ENCODE measurements around the gene TMX2.

The TMX2 gene

DNA sequence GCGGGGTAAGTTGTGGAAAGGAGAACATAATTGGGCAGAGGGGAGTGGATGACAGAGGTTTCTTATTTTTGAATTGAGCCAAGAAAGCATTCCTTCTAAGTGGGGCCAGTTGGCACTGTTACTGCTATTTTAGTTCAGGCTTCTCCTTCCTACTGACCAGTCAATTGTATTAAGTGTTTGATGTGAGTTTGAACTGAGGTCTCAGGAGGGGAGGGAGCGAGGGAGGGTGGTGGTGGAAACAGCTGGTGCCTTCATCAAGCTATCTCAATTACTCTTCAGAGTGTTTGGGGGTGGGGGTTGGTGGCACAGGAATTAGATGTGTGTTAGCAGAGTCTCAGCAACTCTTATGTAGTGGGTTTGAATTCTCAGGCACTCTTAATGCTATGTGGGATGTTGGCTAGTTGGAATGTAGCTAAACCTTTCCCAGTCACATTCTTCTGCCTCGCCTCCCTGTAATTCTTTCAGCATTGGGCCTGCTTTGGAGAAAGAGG lies 63.7 kb downstream of the TMX2 start:
- H2AFZ ChIP-seq (ENCODE audit: low read depth, low read length): no peak overlapping the region
- WGBS: 67% methylated on average over 2 of the region's 3 CpGs
- no peaks in the 10 kb centered on the region for H3K27me3 ChIP-seq (ENCODE audit: control insufficient read depth in 1 of 2, insufficient read depth in 1 of 2, low read length in 2 of 2)
- no peak overlapping the region for H3K14ac ChIP-seq (ENCODE audit: low read length in 2 of 2)
- H4K8ac ChIP-seq (ENCODE audit: low read length): no peak overlapping the region
- H2BK5ac ChIP-seq (ENCODE audit: low read depth, low read length, poor library complexity, severe bottlenecking): no peak overlapping the region
- peaks cover 10% of the 10 kb centered on the region for H3K4me1 ChIP-seq (ENCODE audit: control insufficient read depth, insufficient read depth, low read depth, low read length)
- H3K27ac ChIP-seq (ENCODE audit: low read length, poor library complexity, severe bottlenecking): peak overlapping the region; percentile 28
- H3K36me3 ChIP-seq (ENCODE audit: control insufficient read depth in 1 of 2, insufficient read depth in 2 of 2, low read depth in 1 of 2, low read length in 2 of 2): no peaks in the 10 kb centered on the region
- no peak overlapping the region for H2BK15ac ChIP-seq (ENCODE audit: low read depth, poor library complexity, severe bottlenecking)
- peak overlapping the region; percentile 19 to 29 for H3K18ac ChIP-seq (ENCODE audit: low read depth in 1 of 2, low read length in 2 of 2)
- no peaks in the 10 kb centered on the region for H3K79me1 ChIP-seq (replicated peaks; ENCODE audit: low read length, poor library complexity, severe bottlenecking)
- no peaks in the 10 kb centered on the region for H3K9me3 ChIP-seq (ENCODE audit: control insufficient read depth, low read length)
- no peak overlapping the region for H3K4ac ChIP-seq (ENCODE audit: low read depth in 1 of 2, low read length in 2 of 2)
- peak overlapping the region; percentile 15 for H3K9ac ChIP-seq (ENCODE audit: low read length)
- no peak overlapping the region for H3K23ac ChIP-seq (ENCODE audit: low read length in 2 of 2)
- H2AK5ac ChIP-seq (ENCODE audit: low read length, severe bottlenecking): no peak overlapping the region
- H2BK12ac ChIP-seq (ENCODE audit: low read length in 2 of 2): peak overlapping the region in 1 of 2 experiments; percentile 22
- peak; percentile 55 for DNase-seq
- H4K91ac ChIP-seq (ENCODE audit: low read length): no peak overlapping the region
- peak overlapping the region in 1 of 2 experiments; percentile 27 for H3K4me3 ChIP-seq (ENCODE audit: insufficient read depth in 1 of 2, low read depth in 1 of 2, low read length in 2 of 2)
- H3K4me2 ChIP-seq (ENCODE audit: low read length, poor library complexity, severe bottlenecking): peak overlapping the region; percentile 2
- H2BK120ac ChIP-seq (ENCODE audit: low read depth, low read length): no peak overlapping the region

DNA sequence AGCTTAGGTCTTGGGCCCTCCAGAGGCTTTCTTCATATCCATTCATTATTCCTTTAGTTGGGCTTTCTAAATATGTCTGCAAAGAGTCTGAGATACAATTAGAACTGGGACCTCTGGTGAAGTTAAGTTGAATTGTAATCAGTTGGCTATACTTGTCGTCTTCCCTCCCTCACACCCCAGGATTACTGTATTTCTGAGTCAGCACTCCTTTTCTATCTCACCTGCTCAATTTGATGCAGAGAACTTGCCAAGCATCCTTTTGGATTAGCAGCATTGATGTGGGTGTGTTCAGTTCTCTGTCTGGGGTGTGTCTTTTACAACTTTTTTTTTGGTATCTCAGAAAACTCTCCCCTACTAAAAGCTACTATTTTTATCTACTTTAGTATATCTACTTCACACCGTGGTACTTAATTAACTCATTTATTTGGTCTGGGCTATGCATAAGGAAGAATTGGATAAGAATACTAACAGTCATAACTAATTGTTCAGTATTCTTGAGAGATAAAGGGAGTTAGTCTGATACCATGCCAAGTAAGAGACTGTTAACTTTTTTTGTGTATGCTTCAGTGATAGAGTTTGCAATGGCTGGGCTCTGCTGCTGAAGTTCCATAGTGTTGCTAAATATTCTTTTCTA lies 64.3 kb downstream of the TMX2 start:
- no peak overlapping the region for H3K4ac ChIP-seq (ENCODE audit: low read depth in 1 of 2, low read length in 2 of 2)

GRCh38 chr11:57777969-57778317 lies 65.5 kb downstream of the TMX2 start:
- Histone ChIP-seq H3K23ac (ENCODE audit: low read length in 2 of 2) (no peak overlapping the region), H3K79me1 (replicated peaks; ENCODE audit: low read length, poor library complexity, severe bottlenecking) (peaks cover 2% of the 10 kb centered on the region), H3K4me2 (ENCODE audit: low read length, poor library complexity, severe bottlenecking) (peak overlapping the region; percentile 67), H3K36me3 (ENCODE audit: control insufficient read depth in 1 of 2, insufficient read depth in 2 of 2, low read depth in 1 of 2, low read length in 2 of 2) (peaks cover 3% of the 10 kb centered on the region in 2 experiments), H2BK5ac (ENCODE audit: low read depth, low read length, poor library complexity, severe bottlenecking) (peak overlapping the region; percentile 81), H4K8ac (ENCODE audit: low read length) (peak overlapping the region; percentile 22), H3K14ac (ENCODE audit: low read length in 2 of 2) (peak overlapping the region in 1 of 2 experiments; percentile 37), H3K9me3 (ENCODE audit: control insufficient read depth, low read length) (no peaks in the 10 kb centered on the region), H2AFZ (ENCODE audit: low read depth, low read length) (no peak overlapping the region), H3K9ac (ENCODE audit: low read length) (peak overlapping the region; percentile 81), H3K4ac (ENCODE audit: low read depth in 1 of 2, low read length in 2 of 2) (peak overlapping the region; percentile 69 to 70), H4K91ac (ENCODE audit: low read length) (peak overlapping the region; percentile 54), H3K27ac (ENCODE audit: low read length, poor library complexity, severe bottlenecking) (peak overlapping the region; percentile 97), H3K4me3 (ENCODE audit: insufficient read depth in 1 of 2, low read depth in 1 of 2, low read length in 2 of 2) (peak overlapping the region in 1 of 2 experiments; percentile 17), H3K4me1 (ENCODE audit: control insufficient read depth, insufficient read depth, low read depth, low read length) (peaks cover 13% of the 10 kb centered on the region), H2AK5ac (ENCODE audit: low read length, severe bottlenecking) (peak overlapping the region; percentile 95), H2BK12ac (ENCODE audit: low read length in 2 of 2) (peak overlapping the region; percentile 73 to 92), H2BK15ac (ENCODE audit: low read depth, poor library complexity, severe bottlenecking) (no peak overlapping the region), H2BK120ac (ENCODE audit: low read depth, low read length) (peak overlapping the region; percentile 40), H3K27me3 (ENCODE audit: control insufficient read depth in 1 of 2, insufficient read depth in 1 of 2, low read length in 2 of 2) (no peaks in the 10 kb centered on the region), H3K18ac (ENCODE audit: low read depth in 1 of 2, low read length in 2 of 2) (peak overlapping the region; percentile 82 to 97)
- WGBS: 5% methylated on average over 3 of the region's 3 CpGs
- DNase-seq: no peak

More for the DNA sequence above, 64.3 kb downstream of the TMX2 start:
- Histone ChIP-seq H3K4me1 (ENCODE audit: control insufficient read depth, insufficient read depth, low read depth, low read length) (peaks cover 13% of the 10 kb centered on the region), H3K23ac (ENCODE audit: low read length in 2 of 2) (no peak overlapping the region), H3K4me3 (ENCODE audit: insufficient read depth in 1 of 2, low read depth in 1 of 2, low read length in 2 of 2) (no peak overlapping the region), H2AK5ac (ENCODE audit: low read length, severe bottlenecking) (peak overlapping the region; percentile 46), H3K27ac (ENCODE audit: low read length, poor library complexity, severe bottlenecking) (peak overlapping the region; percentile 97), H2BK5ac (ENCODE audit: low read depth, low read length, poor library complexity, severe bottlenecking) (no peak overlapping the region), H2BK120ac (ENCODE audit: low read depth, low read length) (no peak overlapping the region), H4K91ac (ENCODE audit: low read length) (no peak overlapping the region), H3K4me2 (ENCODE audit: low read length, poor library complexity, severe bottlenecking) (no peak overlapping the region), H3K18ac (ENCODE audit: low read depth in 1 of 2, low read length in 2 of 2) (peak overlapping the region in 1 of 2 experiments; percentile 40), H3K79me1 (replicated peaks; ENCODE audit: low read length, poor library complexity, severe bottlenecking) (peaks cover 2% of the 10 kb centered on the region), H3K9ac (ENCODE audit: low read length) (no peak overlapping the region), H3K14ac (ENCODE audit: low read length in 2 of 2) (no peak overlapping the region), H3K27me3 (ENCODE audit: control insufficient read depth in 1 of 2, insufficient read depth in 1 of 2, low read length in 2 of 2) (no peaks in the 10 kb centered on the region), H2BK15ac (ENCODE audit: low read depth, poor library complexity, severe bottlenecking) (no peak overlapping the region), H3K36me3 (ENCODE audit: control insufficient read depth in 1 of 2, insufficient read depth in 2 of 2, low read depth in 1 of 2, low read length in 2 of 2) (peaks cover 0 to 3% of the 10 kb centered on the region in 2 experiments), H2AFZ (ENCODE audit: low read depth, low read length) (no peak overlapping the region), H2BK12ac (ENCODE audit: low read length in 2 of 2) (no peak overlapping the region), H3K9me3 (ENCODE audit: control insufficient read depth, low read length) (no peaks in the 10 kb centered on the region), H4K8ac (ENCODE audit: low read length) (no peak overlapping the region)
- DNase-seq: peak; percentile 4
- no CpG with 5 or more reads among the region's 2 CpGs for WGBS

GRCh38 chr11:57778318-57779037 lies 66.1 kb downstream of the TMX2 start:
- no peak overlapping the region for H3K23ac ChIP-seq (ENCODE audit: low read length in 2 of 2)
- peak overlapping the region in 1 of 2 experiments; percentile 17 for H3K4me3 ChIP-seq (ENCODE audit: insufficient read depth in 1 of 2, low read depth in 1 of 2, low read length in 2 of 2)
- peak overlapping the region; percentile 40 for H2BK120ac ChIP-seq (ENCODE audit: low read depth, low read length)
- peak overlapping the region; percentile 69 to 70 for H3K4ac ChIP-seq (ENCODE audit: low read depth in 1 of 2, low read length in 2 of 2)
- no peaks in the 10 kb centered on the region for H3K27me3 ChIP-seq (ENCODE audit: control insufficient read depth in 1 of 2, insufficient read depth in 1 of 2, low read length in 2 of 2)
- peak overlapping the region; percentile 95 for H2AK5ac ChIP-seq (ENCODE audit: low read length, severe bottlenecking)
- peak overlapping the region; percentile 81 for H3K9ac ChIP-seq (ENCODE audit: low read length)
- peak; percentile 98 for DNase-seq
- H3K18ac ChIP-seq (ENCODE audit: low read depth in 1 of 2, low read length in 2 of 2): peak overlapping the region in 1 of 2 experiments; percentile 97
- H2BK5ac ChIP-seq (ENCODE audit: low read depth, low read length, poor library complexity, severe bottlenecking): peak overlapping the region; percentile 81
- H3K79me1 ChIP-seq (replicated peaks; ENCODE audit: low read length, poor library complexity, severe bottlenecking): peaks cover 2% of the 10 kb centered on the region
- H2BK15ac ChIP-seq (ENCODE audit: low read depth, poor library complexity, severe bottlenecking): no peak overlapping the region
- H2BK12ac ChIP-seq (ENCODE audit: low read length in 2 of 2): peak overlapping the region in 1 of 2 experiments; percentile 92
- WGBS: 1% methylated on average over 6 of the region's 6 CpGs
- H3K9me3 ChIP-seq (ENCODE audit: control insufficient read depth, low read length): no peaks in the 10 kb centered on the region
- no peak overlapping the region for H3K14ac ChIP-seq (ENCODE audit: low read length in 2 of 2)
- H3K27ac ChIP-seq (ENCODE audit: low read length, poor library complexity, severe bottlenecking): peak overlapping the region; percentile 97
- H3K4me1 ChIP-seq (ENCODE audit: control insufficient read depth, insufficient read depth, low read depth, low read length): peaks cover 11% of the 10 kb centered on the region
- H4K8ac ChIP-seq (ENCODE audit: low read length): no peak overlapping the region
- peaks cover 3% of the 10 kb centered on the region in 2 experiments for H3K36me3 ChIP-seq (ENCODE audit: control insufficient read depth in 1 of 2, insufficient read depth in 2 of 2, low read depth in 1 of 2, low read length in 2 of 2)
- H3K4me2 ChIP-seq (ENCODE audit: low read length, poor library complexity, severe bottlenecking): peak overlapping the region; percentile 67
- H4K91ac ChIP-seq (ENCODE audit: low read length): no peak overlapping the region
- H2AFZ ChIP-seq (ENCODE audit: low read depth, low read length): no peak overlapping the region

Measured in mesenchymal stem cell (in vitro differentiated cells and primary cell).